CD4-positive, alpha-beta T cell (primary cell): ENCODE measurements around the gene CAND2. TPM values are rescaled to one million over a fixed set of nuclear protein-coding genes. Genes with fewer than 3 reads are reported as not detected.
A peak's percentile ranks its signal among the peaks of the same experiment; 100 is the strongest.

Experiments used
- ATAC-seq: fragments of 200-7000 bp; cut with Tn5 transposase; one replicate; pipeline ENCODE4 v1.10.0; 2022; ENCODE audit warnings: mild to moderate bottlenecking; ENCODE audit not compliant: poor library complexity
- CTCF ChIA-PET: fragments of 350-600 bp; sonication (Branson Sonifier 250); formaldehyde crosslinking; loops from one replicate; lab custom pipeline; 2021; ENCODE audit warnings: antibody characterized with exemption, inconsistent platforms; lab: Charles Lee
- POLR2A ChIA-PET: fragments of 350-600 bp; sonication (Branson Sonifier 250); formaldehyde crosslinking; loops from one replicate; lab custom pipeline; 2021; ENCODE audit warnings: antibody characterized with exemption, inconsistent platforms; lab: Charles Lee
- DNase-seq, 14 experiments: peaks; one replicate each; pipeline ENCODE4 v3.0.0-alpha.2; 2013 to 2020; ENCODE audit warnings: mixed read lengths in 2 of 14
- H3K27ac ChIP-seq, 2 donors: one replicate each; pipeline versions ENCODE4 v1.5.1 to v1.7.0; 2013; ENCODE audit warnings: low read length in 2 of 2, low read depth in 1 of 2, mild to moderate bottlenecking in 1 of 2
- H3K27me3 ChIP-seq, 2 experiments: 1 replicate in 1 of 2; 2 replicates in 1 of 2; pipeline versions ENCODE4 v1.6.1 to v1.7.0; 2013; ENCODE audit warnings: low read length in 2 of 2, control low read depth in 1 of 2, mild to moderate bottlenecking in 1 of 2, moderate library complexity in 1 of 2; ENCODE audit not compliant: insufficient read depth in 2 of 2, control insufficient read depth in 1 of 2
- H3K36me3 ChIP-seq: one replicate; pipeline ENCODE4 v1.6.1; 2013; ENCODE audit warnings: low read length, control low read depth; ENCODE audit not compliant: insufficient read depth
- H3K4me1 ChIP-seq: one replicate; pipeline ENCODE4 v1.6.1; 2013; ENCODE audit warnings: low read length, control low read depth; ENCODE audit not compliant: insufficient read depth
- H3K4me3 ChIP-seq: one replicate; pipeline ENCODE4 v1.5.1; 2013; ENCODE audit warnings: mild to moderate bottlenecking, low read length, moderate library complexity
- H3K9me3 ChIP-seq, 2 experiments: 1 replicate in 1 of 2; 2 replicates in 1 of 2; pipeline versions ENCODE4 v1.6.1 to v1.7.0; 2013; ENCODE audit warnings: low read length in 2 of 2, mild to moderate bottlenecking in 2 of 2, control low read depth in 1 of 2, moderate library complexity in 1 of 2; ENCODE audit not compliant: control insufficient read depth in 1 of 2, insufficient read depth in 1 of 2
- H3K27ac Mint-ChIP-seq: one replicate; pipeline ENCODE4 v1.8.0; 2020; ENCODE audit warnings: mixed read lengths
- H3K27me3 Mint-ChIP-seq: one replicate; pipeline ENCODE4 v1.8.0; 2021; ENCODE audit warnings: mixed read lengths
- H3K36me3 Mint-ChIP-seq: one replicate; pipeline ENCODE4 v1.8.0; 2021; ENCODE audit warnings: low read depth, mixed read lengths
- H3K4me1 Mint-ChIP-seq: one replicate; pipeline ENCODE4 v1.8.0; 2021; ENCODE audit warnings: low read depth, mixed read lengths
- H3K4me3 Mint-ChIP-seq: one replicate; pipeline ENCODE4 v1.8.0; 2020; ENCODE audit warnings: mild to moderate bottlenecking, mixed read lengths
- H3K9me3 Mint-ChIP-seq: one replicate; pipeline ENCODE4 v1.8.0; 2020; ENCODE audit warnings: mixed read lengths
- intact Hi-C, 2 experiments: fragments of 100-400 bp; cut with DNase I in 1 of 2; cut with micrococcal nuclease in 1 of 2; formaldehyde crosslinking; loops; one replicate each; pipeline versions ENCODE4 v1.15.1 to v1.9.0; 2023 to 2025; cut with DNase I, micrococcal nuclease
- total RNA-seq, 174 experiments: library from RNA in 2 of 174; stranded (reverse) in 2 of 174; gene quantifications; one replicate each; pipeline ENCODE4 v1.2.3 and lab custom pipeline; 2021 to 2026
- TF ChIP-seq, protein P1 (sequence below): fragments of 200-600 bp; IDR thresholded peaks from one replicate; pipeline ENCODE4 v1.8.0; 2022; ENCODE audit warnings: antibody characterized with exemption, mild to moderate bottlenecking

CAND2 gene
- total RNA-seq, 2 experiments from 2014 or later = 3.5 to 6.0 TPM

DNA sequence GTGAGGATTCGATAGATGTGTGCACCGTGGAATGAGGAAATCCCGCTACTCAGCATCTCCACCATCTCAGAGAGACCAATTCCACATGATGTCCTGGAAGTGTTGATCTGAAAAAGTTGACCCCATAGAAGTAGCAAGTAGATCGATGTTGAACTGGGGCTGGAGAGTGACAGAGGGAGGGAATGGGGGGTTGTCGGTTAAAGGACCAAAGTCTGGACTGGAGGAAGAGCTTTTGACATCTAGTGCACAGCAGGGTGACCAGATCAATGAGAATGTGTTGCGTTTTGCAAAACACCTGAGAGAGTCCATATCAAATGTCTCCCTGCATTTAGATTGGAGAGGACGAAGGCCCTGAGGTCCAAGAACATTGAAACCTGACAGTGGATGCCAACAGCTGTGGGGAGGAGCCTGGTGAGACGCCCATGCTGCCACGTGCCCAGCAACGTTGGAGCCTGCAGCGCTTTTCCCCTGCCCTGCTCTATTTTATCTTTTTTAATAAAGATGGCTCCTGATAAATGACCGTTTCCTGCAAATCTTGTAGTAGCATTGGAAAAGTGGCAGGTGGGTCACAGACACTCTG, 75.0 kb downstream of the CAND2 start:
- ChIA-PET POLR2A (interaction anchor here (0.6 kb wide), 1 partner anchor 151 kb away, joined by 3 read pairs; no protein-coding TSS in a partner anchor), CTCF (interaction anchor here (1.5 kb wide), 1 partner anchor 30 kb away, joined by 4 read pairs; the partner anchor contains the start of gene RPL32)
- DNase-seq (no peak), ATAC-seq (no peak)
- Mint-ChIP-seq H3K9me3 (no peaks in the 10 kb centered on the region), H3K27ac (no peak overlapping the region), H3K27me3 (peaks cover 57% of the 10 kb centered on the region), H3K36me3 (no peaks in the 10 kb centered on the region), H3K4me1 (peaks cover 14% of the 10 kb centered on the region), H3K4me3 (no peak overlapping the region)
- Histone ChIP-seq H3K9me3 (peaks cover 0 to 4% of the 10 kb centered on the region in 2 experiments), H3K27ac (no peak overlapping the region), H3K27me3 (peaks cover 19 to 24% of the 10 kb centered on the region in 2 experiments), H3K36me3 (no peaks in the 10 kb centered on the region), H3K4me1 (peaks cover 36% of the 10 kb centered on the region), H3K4me3 (no peak overlapping the region)
- TF ChIP-seq, protein P1, sequence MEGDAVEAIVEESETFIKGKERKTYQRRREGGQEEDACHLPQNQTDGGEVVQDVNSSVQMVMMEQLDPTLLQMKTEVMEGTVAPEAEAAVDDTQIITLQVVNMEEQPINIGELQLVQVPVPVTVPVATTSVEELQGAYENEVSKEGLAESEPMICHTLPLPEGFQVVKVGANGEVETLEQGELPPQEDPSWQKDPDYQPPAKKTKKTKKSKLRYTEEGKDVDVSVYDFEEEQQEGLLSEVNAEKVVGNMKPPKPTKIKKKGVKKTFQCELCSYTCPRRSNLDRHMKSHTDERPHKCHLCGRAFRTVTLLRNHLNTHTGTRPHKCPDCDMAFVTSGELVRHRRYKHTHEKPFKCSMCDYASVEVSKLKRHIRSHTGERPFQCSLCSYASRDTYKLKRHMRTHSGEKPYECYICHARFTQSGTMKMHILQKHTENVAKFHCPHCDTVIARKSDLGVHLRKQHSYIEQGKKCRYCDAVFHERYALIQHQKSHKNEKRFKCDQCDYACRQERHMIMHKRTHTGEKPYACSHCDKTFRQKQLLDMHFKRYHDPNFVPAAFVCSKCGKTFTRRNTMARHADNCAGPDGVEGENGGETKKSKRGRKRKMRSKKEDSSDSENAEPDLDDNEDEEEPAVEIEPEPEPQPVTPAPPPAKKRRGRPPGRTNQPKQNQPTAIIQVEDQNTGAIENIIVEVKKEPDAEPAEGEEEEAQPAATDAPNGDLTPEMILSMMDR = no peak
- intact Hi-C loops = no loop called here

DNA sequence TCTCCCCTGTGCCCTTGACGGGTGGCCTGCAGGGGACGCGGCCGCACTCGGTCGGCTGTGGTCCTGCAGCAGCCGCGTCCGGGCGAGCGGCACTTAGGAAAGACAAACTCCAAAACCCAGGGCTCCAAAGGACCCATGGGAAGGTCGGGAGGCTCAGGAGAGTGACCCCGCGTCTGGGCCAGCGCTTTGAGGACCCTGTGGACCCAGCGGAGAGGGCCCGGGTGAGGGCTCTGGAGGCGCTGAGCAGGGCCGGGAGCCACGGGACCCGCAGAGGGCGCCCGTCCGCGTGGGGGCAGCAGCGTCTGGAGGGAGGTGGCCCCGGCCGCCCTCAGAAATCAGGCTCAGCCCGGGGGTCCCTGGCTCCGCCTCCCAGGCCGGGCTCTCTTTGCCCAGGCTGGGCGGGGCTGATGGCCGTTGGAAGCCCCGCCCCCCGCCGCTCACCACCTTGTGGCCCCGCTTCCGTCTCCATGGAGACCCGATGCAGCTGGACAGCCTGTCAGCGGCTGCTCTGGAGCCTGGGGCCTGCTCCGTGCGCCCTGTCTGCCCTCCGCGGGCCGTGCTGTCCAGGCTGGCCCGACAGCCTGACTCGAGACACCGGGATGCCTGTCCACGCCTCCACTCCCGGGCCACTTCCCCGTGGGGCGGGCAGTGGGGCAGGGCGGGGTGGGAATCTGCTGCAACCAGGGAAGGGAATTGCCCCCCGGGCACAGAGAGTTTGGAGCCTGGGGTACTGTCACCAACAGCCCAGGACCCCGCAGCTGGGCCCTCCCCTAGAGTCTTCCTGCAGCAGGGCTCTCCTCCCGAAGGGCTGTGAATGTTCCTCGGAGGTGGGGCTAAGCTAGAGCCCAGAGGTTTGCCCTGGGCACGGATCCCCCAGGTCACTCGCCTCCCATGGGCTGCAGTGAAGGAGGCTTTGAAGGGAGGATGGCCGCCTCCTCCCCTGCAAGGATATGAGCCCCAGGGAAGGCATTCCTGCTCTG, 79.7 kb downstream of the CAND2 start:
- H3K4me1 Mint-ChIP-seq = no peaks in the 10 kb centered on the region
- POLR2A ChIA-PET = no interaction called here
- ATAC-seq (peak; percentile 44), DNase-seq (peak in 4 of 14 experiments; percentile 14 to 43 (median 18))
- Histone ChIP-seq H3K4me1 (peaks cover 10% of the 10 kb centered on the region), H3K27me3 (peaks cover 9 to 10% of the 10 kb centered on the region in 2 experiments), H3K36me3 (no peaks in the 10 kb centered on the region), H3K27ac (no peak overlapping the region), H3K9me3 (no peaks in the 10 kb centered on the region), H3K4me3 (no peak overlapping the region)
- no peak overlapping the region for H3K27ac Mint-ChIP-seq
- no peak overlapping the region for H3K4me3 Mint-ChIP-seq
- H3K9me3 Mint-ChIP-seq = no peaks in the 10 kb centered on the region
- CTCF ChIA-PET = no interaction called here
- H3K27me3 Mint-ChIP-seq = peaks cover 27% of the 10 kb centered on the region
- intact Hi-C loops = no loop called here
- H3K36me3 Mint-ChIP-seq = no peaks in the 10 kb centered on the region
- TF ChIP-seq, protein P1 = no peak

DNA sequence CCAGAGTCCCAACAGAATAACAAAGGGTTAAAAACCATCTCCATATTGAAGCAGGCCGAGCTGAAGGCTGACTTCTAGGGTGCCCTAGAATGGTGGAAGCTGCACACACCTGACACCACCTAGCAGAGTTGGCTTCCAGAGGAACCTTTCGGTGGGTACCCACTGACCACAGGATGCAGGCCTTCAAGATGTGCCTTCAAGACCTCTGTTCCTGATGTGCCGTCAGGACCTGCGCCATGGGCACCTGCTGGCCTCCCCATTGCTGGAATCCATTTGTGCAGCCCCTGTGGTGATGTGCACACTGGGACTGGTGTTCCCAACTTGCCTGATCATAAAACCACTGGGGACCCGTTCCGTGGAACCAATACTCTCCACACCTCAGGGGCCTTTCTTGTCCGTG, 80.6 kb downstream of the CAND2 start:
- no peaks in the 10 kb centered on the region for H3K9me3 ChIP-seq
- Mint-ChIP-seq H3K4me1 (no peaks in the 10 kb centered on the region), H3K36me3 (no peaks in the 10 kb centered on the region), H3K27ac (no peak overlapping the region), H3K4me3 (no peak overlapping the region), H3K9me3 (no peaks in the 10 kb centered on the region), H3K27me3 (peaks cover 19% of the 10 kb centered on the region)
- intact Hi-C loops = no loop called here
- TF ChIP-seq, protein P1 = no peak
- H3K4me3 ChIP-seq = no peak overlapping the region
- POLR2A ChIA-PET = no interaction called here
- DNase-seq (no peak), ATAC-seq (no peak)
- H3K4me1 ChIP-seq = peaks cover 10% of the 10 kb centered on the region
- H3K27ac ChIP-seq = no peak overlapping the region
- no peaks in the 10 kb centered on the region for H3K36me3 ChIP-seq
- H3K27me3 ChIP-seq = peaks cover 9 to 10% of the 10 kb centered on the region in 2 experiments
- CTCF ChIA-PET = no interaction called here
